Kidney epithelial cell (primary cell): ENCODE measurements around the gene PKD1L1. TPM values are rescaled to one million over a fixed set of nuclear protein-coding genes. Genes with fewer than 3 reads are reported as not detected.
"Not testable (repeated sequence)": the region's sequence is repeated elsewhere in the genome, so short reads cannot be mapped to it uniquely, and the experiment has no call there.

ENCODE experiments used
- DNase-seq: peaks from one replicate; pipeline ENCODE4 v3.0.0-alpha.2; 2010; ENCODE audit warnings: low read depth
- H3K27me3 ChIP-seq: 2 replicates; pipeline ENCODE4 v1.6.0; 2011; ENCODE audit warnings: low read length; ENCODE audit not compliant: control insufficient read depth, insufficient read depth
- H3K36me3 ChIP-seq: 2 replicates; pipeline ENCODE4 v1.5.1; 2011; ENCODE audit warnings: low read length; ENCODE audit not compliant: control insufficient read depth, insufficient read depth
- H3K4me3 ChIP-seq: 2 replicates; pipeline ENCODE4 v1.5.1; 2011; ENCODE audit warnings: low read depth, mild to moderate bottlenecking, control low read depth, low read length
- CTCF ChIP-seq: IDR thresholded peaks from 2 replicates; pipeline ENCODE4 v1.5.1; 2011; ENCODE audit warnings: mild to moderate bottlenecking, moderate library complexity, low read length, control low read depth, inconsistent platforms; ENCODE audit not compliant: insufficient read depth, poor library complexity, severe bottlenecking
- total RNA-seq: library from RNA; depleted of rRNA; stranded (reverse); fragments of >200 nt; gene quantifications from 2 replicates; pipeline ENCODE4 v1.2.3, GENCODE V29; 2015

Gene PKD1L1
- total RNA-seq, 1 donor from 2014 or later: 0.08 TPM

GRCh38 chr7:47757921-47758411 lies 190.3 kb downstream of the PKD1L1 start:
- no peak for TF ChIP-seq CTCF
- H3K4me3 ChIP-seq: no peak overlapping the region
- H3K27me3 ChIP-seq: no peaks in the 10 kb centered on the region
- no peaks in the 10 kb centered on the region for H3K36me3 ChIP-seq
- no peak for DNase-seq

- no peak for TF ChIP-seq CTCF
- H3K4me3 ChIP-seq: no peak overlapping the region
- H3K36me3 ChIP-seq: no peaks in the 10 kb centered on the region
- no peak for DNase-seq
- H3K27me3 ChIP-seq: no peaks in the 10 kb centered on the region
These were observed 191.6 kb downstream of the PKD1L1 start for GRCh38 chr7:47756636-47757035.

- no peak overlapping the region for H3K4me3 ChIP-seq
- no peak for DNase-seq
- no peaks in the 10 kb centered on the region for H3K27me3 ChIP-seq
- H3K36me3 ChIP-seq: no peaks in the 10 kb centered on the region
- TF ChIP-seq CTCF: no peak
These were observed 193.0 kb downstream of the PKD1L1 start for GRCh38 chr7:47755248-47755647.

- not testable (repeated sequence) for DNase-seq, H3K27me3 ChIP-seq, H3K4me3 ChIP-seq, H3K36me3 ChIP-seq
These were observed 196.5 kb downstream of the PKD1L1 start for GRCh38 chr7:47751724-47752123.

GRCh38 chr7:47751043-47751442 lies 197.2 kb downstream of the PKD1L1 start:
- no peak for DNase-seq
- H3K36me3 ChIP-seq: no peaks in the 10 kb centered on the region
- H3K27me3 ChIP-seq: peaks cover 2% of the 10 kb centered on the region
- H3K4me3 ChIP-seq: no peak overlapping the region
- no peak for TF ChIP-seq CTCF

- peaks cover 2% of the 10 kb centered on the region for H3K27me3 ChIP-seq
- TF ChIP-seq CTCF: no peak
- no peak for DNase-seq
- no peaks in the 10 kb centered on the region for H3K36me3 ChIP-seq
- no peak overlapping the region for H3K4me3 ChIP-seq
These were observed 200.2 kb downstream of the PKD1L1 start for GRCh38 chr7:47748041-47748440.

GRCh38 chr7:47747160-47747559 lies 201.1 kb downstream of the PKD1L1 start:
- H3K4me3 ChIP-seq: no peak overlapping the region
- no peaks in the 10 kb centered on the region for H3K36me3 ChIP-seq
- peaks cover 2% of the 10 kb centered on the region for H3K27me3 ChIP-seq
- DNase-seq: no peak
- TF ChIP-seq CTCF: no peak
